Bronchial epithelial cell (primary cell): ENCODE results near the gene ABHD11. TPM values are rescaled to one million over a fixed set of nuclear protein-coding genes. Genes with fewer than 3 reads are reported as not detected.
"Not testable (repeated sequence)": the region's sequence is repeated elsewhere in the genome, so short reads cannot be mapped to it uniquely, and the experiment has no call there.

Experiments
- DNase-seq: peaks from one replicate; pipeline ENCODE4 v3.0.0-alpha.2; 2010; ENCODE audit warnings: low read depth
- FAIRE-seq: peaks from 2 replicates; lab custom pipeline; 2011; peaks lifted over from hg19 to GRCh38; lab: Jason Lieb, UNC
- H3K27me3 ChIP-seq: 2 replicates; pipeline ENCODE4 v1.5.1; 2011; ENCODE audit warnings: low read length; ENCODE audit not compliant: control insufficient read depth, insufficient read depth
- H3K36me3 ChIP-seq: 2 replicates; pipeline ENCODE4 v1.5.1; 2011; ENCODE audit warnings: low read length; ENCODE audit not compliant: control insufficient read depth, insufficient read depth
- H3K4me3 ChIP-seq: 2 replicates; pipeline ENCODE4 v1.5.1; 2011; ENCODE audit warnings: mild to moderate bottlenecking, low read depth, low read length, control low read depth
- CTCF ChIP-seq: IDR thresholded peaks from 2 replicates; pipeline ENCODE4 v1.5.1; 2011; ENCODE audit warnings: mild to moderate bottlenecking, moderate library complexity, low read length, control low read depth, inconsistent platforms; ENCODE audit not compliant: insufficient read depth, severe bottlenecking
- total RNA-seq: library from RNA; depleted of rRNA; stranded (reverse); fragments of >200 nt; gene quantifications from 2 replicates; pipeline ENCODE4 v1.2.1, GENCODE V29; 2014

The ABHD11 gene
- total RNA-seq, 1 donor from 2014 or later, result 7.1 TPM

- Histone ChIP-seq H3K4me3 (no peak overlapping the region), H3K27me3 (no peaks in the 10 kb centered on the region), H3K36me3 (peaks cover 6% of the 10 kb centered on the region)
- no peak for TF ChIP-seq CTCF
- DNase-seq, result no peak
- no peak for FAIRE-seq
These were observed 22.2 kb downstream of the ABHD11 start for GRCh38 chr7:73716318-73716890.

GRCh38 chr7:73715648-73716317 is 22.8 kb downstream of the ABHD11 start:
- no peak overlapping the region for H3K4me3 ChIP-seq
- DNase-seq (peak; percentile 98), FAIRE-seq (no peak)

GRCh38 chr7:73713319-73713718 is 25.3 kb downstream of the ABHD11 start:
- H3K27me3 ChIP-seq, FAIRE-seq, H3K36me3 ChIP-seq, H3K4me3 ChIP-seq, DNase-seq: not testable (repeated sequence)

More at GRCh38 chr7:73715648-73716317, 22.8 kb downstream of the ABHD11 start:
- Histone ChIP-seq H3K36me3 (peaks cover 6% of the 10 kb centered on the region), H3K27me3 (no peaks in the 10 kb centered on the region)
- no peak for TF ChIP-seq CTCF

GRCh38 chr7:73712773-73713172 is 25.8 kb downstream of the ABHD11 start:
- peaks cover 8% of the 10 kb centered on the region for H3K36me3 ChIP-seq
- H3K27me3 ChIP-seq, result no peaks in the 10 kb centered on the region
- no peak overlapping the region for H3K4me3 ChIP-seq
- DNase-seq (no peak), FAIRE-seq (no peak)
- TF ChIP-seq CTCF, result no peak

- no peak for TF ChIP-seq CTCF
- DNase-seq, result no peak
- no peaks in the 10 kb centered on the region for H3K27me3 ChIP-seq
- peaks cover 7% of the 10 kb centered on the region for H3K36me3 ChIP-seq
- FAIRE-seq, result no peak
- H3K4me3 ChIP-seq, result no peak overlapping the region
These were observed 29.5 kb downstream of the ABHD11 start for GRCh38 chr7:73708961-73709549.

- DNase-seq (peak; percentile 52), FAIRE-seq (no peak)
- Histone ChIP-seq H3K27me3 (no peaks in the 10 kb centered on the region), H3K36me3 (peaks cover 10% of the 10 kb centered on the region), H3K4me3 (no peak overlapping the region)
- TF ChIP-seq CTCF, result no peak
These were observed 31.5 kb downstream of the ABHD11 start for GRCh38 chr7:73707045-73707631.
